ENCODE data around the gene RNASE13.

RNASE13 gene

DNA sequence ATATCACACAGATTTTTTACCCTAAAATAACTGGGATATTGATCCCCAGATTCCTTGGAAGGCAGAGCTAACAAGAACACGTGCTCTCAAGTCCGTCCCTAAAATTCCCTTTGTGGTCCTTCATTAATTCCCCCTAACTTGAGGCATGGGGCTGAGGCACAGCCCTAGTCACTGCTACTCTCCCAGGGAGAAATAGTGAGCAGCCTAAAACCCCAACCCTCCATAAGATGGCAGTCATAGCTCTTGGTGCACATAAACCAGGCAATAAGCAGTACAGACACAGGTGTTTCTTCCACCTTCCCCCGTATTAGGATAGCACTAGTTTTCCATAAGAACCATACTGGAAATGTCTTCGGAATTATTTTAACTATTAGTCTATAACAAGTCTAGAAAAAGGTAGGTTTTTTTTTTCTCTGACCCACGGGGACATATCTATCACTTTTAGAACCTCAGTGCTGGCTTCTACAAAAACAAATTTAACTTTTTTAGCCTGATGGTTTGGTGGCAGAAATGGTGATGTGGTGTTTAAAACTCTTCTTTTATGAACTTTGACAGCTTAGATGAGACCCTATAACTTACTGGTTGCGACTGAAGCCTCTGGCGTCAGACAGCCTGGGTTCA is 32.4 kb upstream of the RNASE13 start:
- DNase-seq (ENCODE audit: low read depth, low spot score) = no peak

DNA sequence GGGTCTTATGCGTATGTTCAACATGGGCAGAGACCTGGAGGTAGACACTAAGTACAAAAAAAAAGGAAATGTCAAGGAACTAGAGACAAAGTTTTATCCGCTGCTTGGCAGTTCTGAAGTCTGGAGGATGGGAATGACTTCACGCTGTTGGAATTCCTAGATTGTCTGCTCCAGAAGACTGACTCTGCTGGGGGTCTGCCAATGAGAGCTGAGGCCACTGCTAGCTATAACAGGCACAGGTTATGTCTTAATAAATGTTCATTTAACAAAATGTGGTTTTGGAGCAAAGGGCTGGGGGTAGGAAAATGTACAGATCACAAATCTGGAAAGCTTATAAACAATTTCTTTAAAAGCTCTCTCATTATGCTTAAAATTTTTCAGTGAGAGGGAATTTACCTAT is 28.9 kb upstream of the RNASE13 start:
- DNase-seq (ENCODE audit: low read depth, low spot score) = no peak

DNA sequence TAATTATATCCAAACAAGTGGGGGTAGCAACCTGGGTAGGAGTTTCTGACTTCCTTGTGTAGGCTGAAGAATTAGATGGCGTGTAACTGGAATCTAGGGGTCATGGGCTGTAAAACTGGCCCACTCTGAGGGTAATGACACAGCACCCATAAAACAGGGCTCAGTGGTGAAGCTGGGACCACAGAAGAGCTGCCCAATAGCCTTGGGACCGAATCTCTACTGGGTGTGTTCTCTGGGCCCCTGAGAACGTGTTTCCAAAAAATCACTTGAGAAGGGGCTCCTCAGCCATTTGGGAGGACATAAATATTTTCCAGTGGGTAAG is 26.7 kb upstream of the RNASE13 start:
- no peak for DNase-seq (ENCODE audit: low read depth, low spot score)

DNA sequence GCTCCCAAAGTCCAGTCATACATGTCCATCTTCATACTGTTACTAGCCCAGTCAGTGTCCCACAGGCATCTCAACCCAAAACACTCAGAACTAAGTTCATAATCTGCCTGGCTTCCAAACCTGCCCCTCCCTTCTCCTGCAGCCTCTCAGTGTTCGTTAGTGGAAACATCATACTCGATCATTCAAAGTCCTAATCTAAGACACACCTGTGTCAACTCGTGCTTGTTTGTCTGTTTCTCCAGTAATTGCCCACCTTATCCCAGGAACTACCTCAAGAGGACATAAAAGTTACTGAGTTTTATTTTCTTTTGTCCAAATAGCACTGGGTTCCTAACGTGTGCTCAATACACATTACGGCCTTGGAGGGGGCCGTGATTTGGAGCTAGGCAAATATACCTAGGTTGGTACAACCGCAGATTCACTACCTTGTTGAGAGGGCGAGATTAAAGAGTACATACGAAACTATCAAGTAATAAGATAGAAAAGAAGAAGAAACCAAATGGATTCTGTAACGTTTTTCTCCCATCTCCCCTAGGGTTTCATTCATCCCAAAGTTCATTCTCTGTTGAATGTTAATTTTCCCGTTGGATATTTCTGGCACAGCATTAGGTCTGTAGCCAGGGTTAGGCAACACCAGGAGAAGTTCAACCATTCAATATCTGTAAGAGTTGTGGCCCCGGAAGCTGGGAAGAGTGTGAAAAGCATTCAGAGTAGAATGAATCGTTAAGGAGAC is 26.2 kb upstream of the RNASE13 start:
- DNase-seq (ENCODE audit: low read depth, low spot score) = no peak

DNA sequence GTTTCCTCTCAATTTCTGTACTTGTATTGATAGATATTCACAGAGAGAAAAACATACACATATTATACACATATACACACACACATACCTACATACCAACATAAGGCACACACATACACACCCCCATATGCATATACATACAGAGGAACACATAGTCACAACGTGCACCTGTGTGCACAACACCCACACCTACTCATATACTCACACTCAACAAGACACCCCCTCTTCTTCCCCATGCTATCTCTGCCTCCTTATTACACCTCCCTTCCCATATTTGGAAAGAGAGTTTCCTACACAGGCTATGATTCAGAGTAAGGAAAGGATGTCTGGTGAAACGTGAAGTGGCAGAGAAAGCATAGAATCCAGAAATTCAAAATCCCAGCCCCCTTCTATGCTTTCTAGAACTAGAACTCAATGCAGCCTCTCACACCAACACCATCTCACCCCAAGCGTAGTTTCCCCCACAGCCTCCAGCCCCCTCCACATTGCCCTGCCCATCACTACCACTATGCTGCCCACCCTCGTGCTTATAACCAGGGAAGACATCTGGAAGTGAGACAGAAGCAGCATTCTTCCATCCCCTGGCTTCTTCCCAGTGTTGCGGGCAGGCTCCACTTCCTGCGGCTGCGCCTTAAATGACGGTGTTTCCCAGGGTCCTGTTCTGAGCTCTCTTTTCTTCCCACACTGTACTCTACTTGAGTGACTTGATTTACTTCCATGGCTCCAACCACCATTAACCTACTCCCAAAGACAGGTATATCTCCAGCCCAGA is 25.4 kb upstream of the RNASE13 start:
- DNase-seq (ENCODE audit: low read depth, low spot score) = no peak

DNA sequence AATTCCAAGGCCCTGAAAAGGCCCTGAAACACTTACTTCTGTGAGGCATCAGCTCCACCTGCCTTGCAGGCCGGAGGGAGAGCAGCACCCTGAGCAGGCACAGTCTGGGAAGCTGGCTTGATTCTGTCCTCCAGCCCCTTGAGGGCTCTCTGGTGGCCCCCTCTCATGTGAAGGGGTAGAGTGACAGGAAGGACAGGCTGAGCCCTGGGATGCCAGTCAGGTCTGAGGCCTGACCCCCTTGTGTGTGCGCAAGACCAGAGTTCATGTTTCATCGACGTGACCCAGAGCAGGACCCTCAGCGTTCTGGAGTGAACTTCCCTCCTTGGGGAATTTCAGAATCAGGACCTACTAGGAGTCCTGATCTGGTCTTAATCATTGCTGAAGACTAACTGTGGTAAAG is 24.3 kb upstream of the RNASE13 start:
- no peak for DNase-seq (ENCODE audit: low read depth, low spot score)

DNA sequence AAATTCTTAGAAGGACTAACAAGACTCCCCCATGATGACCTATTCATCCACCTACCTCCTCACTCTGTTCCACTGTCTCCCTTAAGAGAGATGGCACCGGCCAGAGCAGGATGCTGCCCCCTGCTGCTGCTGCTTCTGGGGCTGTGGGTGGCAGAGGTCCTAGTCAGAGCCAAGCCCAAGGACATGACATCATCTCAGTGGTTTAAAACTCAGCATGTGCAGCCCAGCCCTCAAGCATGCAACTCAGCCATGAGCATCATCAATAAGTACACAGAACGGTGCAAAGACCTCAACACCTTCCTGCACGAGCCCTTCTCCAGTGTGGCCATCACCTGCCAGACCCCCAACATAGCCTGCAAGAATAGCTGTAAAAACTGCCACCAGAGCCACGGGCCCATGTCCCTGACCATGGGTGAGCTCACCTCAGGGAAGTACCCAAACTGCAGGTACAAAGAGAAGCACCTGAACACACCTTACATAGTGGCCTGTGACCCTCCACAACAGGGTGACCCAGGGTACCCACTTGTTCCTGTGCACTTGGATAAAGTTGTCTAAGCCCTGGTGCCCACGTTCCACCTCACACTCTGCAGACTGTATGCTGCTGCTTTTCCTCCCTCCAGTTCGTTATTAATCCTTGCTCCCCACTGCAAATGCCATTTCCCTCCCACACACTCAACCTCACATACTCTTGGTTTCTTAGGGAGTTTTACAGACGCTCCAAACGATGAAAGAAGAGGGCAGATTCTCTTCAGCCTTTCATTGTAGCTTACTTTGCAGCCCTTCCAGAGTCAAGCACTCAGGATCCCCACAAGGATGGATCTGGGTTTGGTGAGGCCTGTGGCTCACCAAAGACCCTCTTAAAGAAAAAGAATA is 23.4 kb upstream of the RNASE13 start, which contains the start of gene RNASE8:
Gene RNASE8 (plus strand): TSS at position 20 of the 873 bp plus-strand sequence. CDS start 71 bp downstream, at position 91.
- DNase-seq (ENCODE audit: low read depth, low spot score) = no peak

DNA sequence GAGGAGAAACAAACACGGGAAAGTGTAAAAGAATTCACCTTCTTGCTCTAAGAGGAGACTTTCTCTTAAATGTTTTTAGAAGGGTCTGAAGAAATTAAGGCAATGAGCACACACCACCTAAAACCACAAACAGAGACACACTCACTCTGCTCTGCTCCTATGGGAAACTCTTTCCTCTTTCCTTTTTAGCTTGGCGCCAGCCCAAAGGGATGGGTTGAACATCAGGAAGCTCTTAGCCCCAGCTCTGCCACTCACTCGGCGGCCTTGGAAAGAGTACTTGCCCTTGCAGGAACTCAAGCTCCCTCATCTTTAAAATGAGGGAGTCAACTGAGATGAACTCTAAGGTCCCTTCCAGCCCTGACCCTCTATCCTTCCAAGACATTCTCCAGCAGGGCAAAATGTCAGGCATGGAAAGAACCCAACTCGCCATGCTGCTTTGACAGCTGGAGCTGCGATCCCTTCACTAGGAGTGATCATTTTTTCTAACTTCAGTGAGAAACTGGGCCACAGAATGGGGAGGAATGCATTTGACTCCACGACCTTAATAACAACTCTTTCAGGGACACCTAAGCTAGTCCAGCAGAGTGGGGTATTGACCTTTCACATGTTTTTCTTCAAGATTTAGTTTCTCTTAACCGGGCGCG is 22.0 kb upstream of the RNASE13 start:
- DNase-seq (ENCODE audit: low read depth, low spot score) = no peak

DNA sequence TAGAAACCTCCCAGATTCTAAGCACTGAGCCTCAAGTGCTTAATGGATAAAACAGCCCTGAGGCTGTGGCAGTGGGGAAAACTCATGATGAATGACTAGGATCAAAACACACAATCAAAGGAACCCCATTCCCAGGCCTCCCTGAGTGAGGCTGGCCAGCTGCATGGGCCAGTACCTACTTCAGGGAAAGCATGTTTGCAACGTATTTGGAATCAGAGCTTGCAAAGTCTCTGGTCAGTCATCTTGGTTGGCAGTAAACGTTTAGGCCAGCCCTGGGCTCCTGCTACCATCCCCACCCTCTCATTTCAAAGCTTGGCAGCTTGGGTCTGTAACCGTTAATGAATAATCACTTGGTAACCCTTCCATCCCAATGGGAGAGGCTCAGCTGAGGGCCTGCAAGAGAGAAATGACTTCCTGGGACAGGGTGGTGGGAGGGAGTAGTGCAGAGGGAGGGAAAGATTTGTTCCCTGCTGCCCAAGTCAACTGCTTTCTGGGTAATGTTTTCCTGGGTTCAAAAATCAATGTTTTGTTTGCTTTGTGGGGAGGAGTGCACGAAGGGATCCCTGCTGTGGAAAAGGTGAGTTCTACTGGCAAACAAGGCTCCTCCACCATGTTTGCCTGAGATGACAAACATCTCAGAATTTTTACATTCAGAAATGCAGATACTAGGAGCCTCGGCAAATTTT is 21.0 kb upstream of the RNASE13 start:
- no peak for DNase-seq (ENCODE audit: low read depth, low spot score)

DNA sequence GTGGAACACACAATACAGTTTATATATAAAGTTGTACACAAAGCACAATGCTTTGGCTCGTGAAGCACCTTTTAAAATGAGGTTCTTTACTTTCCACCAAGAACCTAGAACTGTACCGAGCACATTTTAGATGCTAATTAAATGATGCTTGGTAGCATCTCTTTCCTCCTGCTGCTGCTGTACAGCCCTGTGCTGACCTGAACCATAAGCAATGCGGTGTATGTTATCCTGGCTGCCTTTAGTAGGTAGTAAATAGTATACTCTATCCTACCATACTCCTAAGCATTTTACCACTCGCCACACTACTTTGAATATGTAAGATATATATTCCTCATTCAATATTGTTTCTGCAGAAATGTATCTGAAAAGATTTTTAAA is 20.1 kb upstream of the RNASE13 start:
- no peak for DNase-seq (ENCODE audit: low read depth, low spot score)

DNA sequence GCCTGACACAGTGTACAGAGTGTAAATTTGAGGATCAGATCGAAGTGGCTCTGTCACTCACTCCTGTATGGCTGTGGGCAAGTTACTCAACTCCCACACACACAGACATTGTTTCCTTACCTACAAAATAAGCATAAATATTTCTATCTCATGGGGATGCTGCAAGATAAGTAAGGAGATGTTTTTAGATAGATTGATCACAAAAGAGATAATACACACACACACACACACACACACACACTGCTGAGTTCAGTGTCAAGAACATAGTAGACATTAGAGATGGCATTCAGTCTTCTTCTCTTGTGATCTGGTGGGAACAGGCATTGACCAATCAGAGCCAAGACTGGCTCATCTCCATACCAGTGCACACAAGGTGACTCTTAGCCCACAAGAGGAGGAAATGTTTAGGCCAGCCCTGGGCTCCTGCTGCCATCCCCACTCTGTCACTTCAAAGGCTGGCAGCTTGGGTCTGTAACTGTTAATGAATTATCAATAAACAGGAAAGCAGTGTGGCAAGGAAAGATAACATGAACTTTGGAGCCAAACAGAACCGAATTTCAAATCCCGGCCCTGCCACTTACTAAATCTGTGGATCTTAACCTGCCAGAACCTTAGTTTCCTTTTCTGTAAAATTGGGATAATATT is 19.6 kb upstream of the RNASE13 start:
- DNase-seq (ENCODE audit: low read depth, low spot score) = no peak

DNA sequence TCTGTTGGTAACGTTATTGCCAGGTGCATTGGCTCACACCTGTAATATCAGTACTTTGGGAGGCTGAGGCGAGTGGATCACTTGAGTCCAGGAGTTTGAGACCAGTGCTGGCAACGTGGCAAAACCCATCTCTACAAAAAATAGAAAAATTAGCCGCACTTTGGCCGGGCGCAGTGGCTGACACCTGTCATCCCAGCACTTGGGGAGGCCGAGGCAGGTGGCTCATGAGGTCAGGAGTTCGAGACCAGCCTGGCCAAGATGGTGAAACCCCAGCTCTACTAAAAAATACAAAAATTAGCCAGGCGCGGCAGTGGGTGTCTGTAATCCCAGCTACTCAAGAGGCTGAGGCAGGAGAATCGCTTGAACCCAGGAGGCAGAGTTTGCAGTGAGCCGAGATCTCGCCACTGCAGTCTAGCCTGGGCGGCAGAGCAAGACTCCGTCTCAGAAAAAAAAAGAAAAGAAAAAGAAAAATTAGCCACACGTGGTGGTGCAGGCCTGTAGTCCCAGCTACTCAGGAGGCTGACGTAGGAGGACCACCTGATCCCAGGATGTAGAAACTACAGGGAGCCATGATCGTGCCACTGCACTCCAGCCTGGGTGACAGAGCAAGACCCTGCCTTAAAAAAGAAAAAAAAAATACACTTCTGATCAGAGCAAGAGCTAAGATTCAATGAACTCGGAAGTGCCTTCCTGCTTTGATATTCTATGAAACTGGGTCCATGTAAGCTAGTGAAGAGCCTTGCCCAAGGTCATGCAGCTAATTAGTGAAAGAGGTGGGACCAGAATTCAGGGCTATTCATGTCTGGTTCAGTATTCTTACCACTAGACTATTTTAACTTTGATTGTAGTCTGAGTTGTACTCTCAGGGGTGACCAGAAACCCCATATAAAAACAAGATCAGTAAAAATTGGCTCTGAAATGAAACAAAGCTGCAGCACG is 18.8 kb upstream of the RNASE13 start:
- DNase-seq (ENCODE audit: low read depth, low spot score) = no peak

DNA sequence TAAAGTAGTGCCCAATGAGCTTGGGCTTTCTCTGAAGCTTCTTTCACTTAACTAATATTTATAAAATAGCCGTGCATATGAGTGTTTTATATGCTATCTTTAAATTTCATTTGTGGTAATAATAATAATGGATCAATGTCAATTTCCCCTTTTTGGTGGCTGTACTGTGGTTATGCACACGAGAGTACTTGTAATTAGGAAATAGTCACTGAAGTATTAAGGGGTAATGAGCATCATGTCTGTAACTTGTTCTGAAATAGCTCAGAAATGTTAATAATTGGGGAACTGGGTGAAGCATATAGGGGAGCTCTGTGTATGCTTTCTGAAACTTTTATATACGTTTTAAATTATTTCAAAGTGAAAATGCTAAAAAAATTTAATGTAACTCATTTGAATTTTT is 16.0 kb upstream of the RNASE13 start:
- DNase-seq (ENCODE audit: low read depth, low spot score) = no peak

DNA sequence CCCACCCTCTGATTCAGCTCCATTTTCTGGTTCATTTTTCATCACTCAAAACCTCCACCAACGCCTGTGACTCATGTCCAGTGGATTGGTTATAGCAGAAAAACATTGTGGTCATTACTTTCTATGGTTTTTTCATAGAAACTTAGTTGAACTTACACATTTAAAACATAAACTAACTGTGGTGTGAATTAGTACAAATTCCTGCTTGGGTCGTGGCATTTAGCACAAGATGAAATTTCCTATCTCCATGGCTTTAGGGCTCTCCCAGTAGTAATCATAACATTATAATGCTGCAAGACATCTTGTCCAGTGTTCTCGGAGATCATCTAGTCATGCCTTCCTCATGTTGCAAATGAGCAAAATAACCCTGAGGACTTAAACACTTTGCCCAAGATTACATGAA is 14.7 kb upstream of the RNASE13 start:
- no peak for DNase-seq (ENCODE audit: low read depth, low spot score)

DNA sequence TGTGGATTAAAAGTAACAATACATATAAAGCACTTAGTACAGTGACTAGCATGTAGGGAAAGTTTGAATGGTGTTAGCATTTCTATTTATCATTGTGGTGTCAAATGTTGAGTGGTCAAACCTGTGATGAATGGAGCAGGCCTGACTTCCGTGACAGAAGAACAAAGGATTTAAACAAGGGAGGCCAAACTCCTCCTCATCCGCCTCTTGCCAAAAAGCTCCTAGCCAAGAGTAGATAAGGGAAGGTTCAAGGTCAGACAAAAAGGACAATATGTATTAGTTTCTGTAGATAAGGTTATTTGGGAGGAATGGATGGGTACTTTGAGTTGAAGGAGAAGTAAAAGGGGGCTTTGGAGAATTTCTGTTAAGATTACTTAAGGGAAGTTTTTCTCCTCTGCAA is 14.0 kb upstream of the RNASE13 start:
- no peak for DNase-seq (ENCODE audit: low read depth, low spot score)

DNA sequence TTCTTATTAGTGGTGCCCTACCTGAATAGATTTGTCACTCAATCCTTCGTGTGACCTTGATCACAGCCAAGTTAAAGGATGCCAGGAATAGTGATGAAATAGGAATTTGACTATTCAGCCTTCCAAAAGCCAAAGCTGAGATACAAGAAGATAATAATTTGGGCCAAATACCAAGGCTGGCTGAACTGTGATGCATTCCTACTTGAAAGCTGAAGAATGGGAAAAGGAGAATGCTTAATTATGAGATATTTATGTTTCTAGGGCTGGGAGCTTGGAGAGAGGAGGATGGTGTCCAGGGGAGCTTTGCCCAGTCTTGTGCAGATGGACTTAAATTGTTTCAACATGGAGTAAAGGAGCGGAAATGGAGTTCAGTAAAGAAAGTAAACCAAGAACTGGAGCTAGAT is 12.8 kb upstream of the RNASE13 start:
- no peak for DNase-seq (ENCODE audit: low read depth, low spot score)

DNA sequence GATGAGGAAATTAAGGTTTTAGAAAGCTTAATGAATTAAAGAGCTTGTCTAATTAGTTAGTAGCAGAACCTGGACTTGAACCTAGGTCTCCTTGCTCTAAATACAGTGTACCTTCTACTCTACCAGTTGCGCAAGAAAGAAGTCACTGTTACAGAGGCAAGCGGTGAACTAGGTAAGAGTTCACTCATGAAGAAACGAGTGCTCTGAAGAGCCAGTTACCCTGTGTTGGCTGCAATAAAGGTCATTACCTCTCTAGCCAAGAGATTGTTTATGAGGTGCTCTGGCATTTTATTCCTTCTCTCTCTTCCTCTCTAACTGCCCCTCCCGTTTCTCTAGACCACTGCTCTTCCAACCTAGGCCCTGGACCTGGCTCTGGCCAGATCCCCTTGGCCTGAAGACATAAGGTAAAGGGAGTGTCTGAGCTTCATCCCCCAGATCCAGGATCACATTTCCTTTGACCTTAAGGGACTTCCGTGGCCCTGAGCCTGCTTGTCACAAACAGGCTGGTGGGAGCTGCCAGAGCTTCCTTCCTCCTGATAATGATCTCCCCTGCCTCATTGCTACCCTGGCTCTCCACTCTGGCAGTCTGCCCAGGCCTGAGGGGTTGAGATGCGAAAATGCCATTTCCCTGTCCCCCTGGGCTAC is 9.5 kb upstream of the RNASE13 start:
- no peak for DNase-seq (ENCODE audit: low read depth, low spot score)

DNA sequence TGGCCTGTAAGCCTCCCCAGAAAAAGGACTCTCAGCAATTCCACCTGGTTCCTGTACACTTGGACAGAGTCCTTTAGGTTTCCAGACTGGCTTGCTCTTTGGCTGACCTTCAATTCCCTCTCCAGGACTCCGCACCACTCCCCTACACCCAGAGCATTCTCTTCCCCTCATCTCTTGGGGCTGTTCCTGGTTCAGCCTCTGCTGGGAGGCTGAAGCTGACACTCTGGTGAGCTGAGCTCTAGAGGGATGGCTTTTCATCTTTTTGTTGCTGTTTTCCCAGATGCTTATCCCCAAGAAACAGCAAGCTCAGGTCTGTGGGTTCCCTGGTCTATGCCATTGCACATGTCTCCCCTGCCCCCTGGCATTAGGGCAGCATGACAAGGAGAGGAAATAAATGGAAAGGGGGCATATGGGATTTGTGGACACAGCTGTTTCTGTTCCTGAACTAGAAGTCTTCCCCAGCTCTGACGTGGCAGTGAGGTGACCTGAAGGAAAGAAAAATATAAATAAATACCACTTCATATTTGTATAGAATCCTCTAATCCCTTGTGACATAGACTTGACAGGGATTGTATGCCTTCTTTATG is 8.9 kb upstream of the RNASE13 start:
- DNase-seq (ENCODE audit: low read depth, low spot score) = no peak
